GM23248 (cell line): Measurements from ENCODE around the gene SFMBT2. TPM values are rescaled to one million over a fixed set of nuclear protein-coding genes. Genes with fewer than 3 reads are reported as not detected.

Experiments
- DNase-seq: peaks from one replicate; pipeline ENCODE4 v3.0.0-alpha.2; 2015
- H2AFZ ChIP-seq: fragments of 200-600 bp; sonication (generic); 2 replicates; pipeline ENCODE4 v1.6.1; 2016; ENCODE audit warnings: antibody characterized with exemption
- H3F3A ChIP-seq: fragments of 200-600 bp; sonication (generic); 2 replicates; pipeline ENCODE4 v1.6.1; 2016; ENCODE audit warnings: mild to moderate bottlenecking, antibody characterized with exemption, mixed run types; ENCODE audit not compliant: insufficient read depth
- H3K27ac ChIP-seq: fragments of 200-600 bp; sonication (generic); 2 replicates; pipeline ENCODE4 v1.5.1; 2016; ENCODE audit warnings: mild to moderate bottlenecking
- H3K27me3 ChIP-seq: fragments of 200-600 bp; sonication (generic); replicated peaks from 2 replicates; pipeline ENCODE4 v1.6.1; 2016; ENCODE audit warnings: mild to moderate bottlenecking; ENCODE audit not compliant: insufficient read depth
- H3K36me3 ChIP-seq: fragments of 200-600 bp; sonication (generic); 2 replicates; pipeline ENCODE4 v1.6.1; 2016; ENCODE audit warnings: low read depth, mild to moderate bottlenecking
- H3K4me1 ChIP-seq: fragments of 200-600 bp; sonication (generic); 2 replicates; pipeline ENCODE4 v1.6.1; 2016; ENCODE audit warnings: mild to moderate bottlenecking; ENCODE audit not compliant: insufficient read depth
- H3K4me2 ChIP-seq: fragments of 200-600 bp; sonication (generic); one replicate; pipeline ENCODE4 v1.6.1; 2016; ENCODE audit warnings: mild to moderate bottlenecking; ENCODE audit not compliant: unreplicated experiment
- H3K4me3 ChIP-seq: fragments of 200-600 bp; sonication (generic); 2 replicates; pipeline ENCODE4 v1.5.1; 2016; ENCODE audit warnings: mild to moderate bottlenecking
- H3K79me2 ChIP-seq: fragments of 200-600 bp; sonication (generic); 2 replicates; pipeline ENCODE4 v1.6.1; 2016; ENCODE audit warnings: mild to moderate bottlenecking; ENCODE audit not compliant: insufficient read depth
- H3K9ac ChIP-seq: fragments of 200-600 bp; sonication (generic); 2 replicates; pipeline ENCODE4 v1.6.1; 2016; ENCODE audit warnings: mild to moderate bottlenecking
- H3K9me2 ChIP-seq: fragments of 200-600 bp; sonication (generic); 2 replicates; pipeline ENCODE4 v1.6.1; 2016; ENCODE audit warnings: mixed run types, mild to moderate bottlenecking, moderate library complexity; ENCODE audit not compliant: insufficient read depth
- H3K9me3 ChIP-seq: fragments of 200-600 bp; sonication (generic); one replicate; pipeline ENCODE4 v1.6.1; 2017; ENCODE audit warnings: low read depth
- H4K20me1 ChIP-seq: fragments of 200-600 bp; sonication (generic); 2 replicates; pipeline ENCODE4 v1.6.0; 2016; ENCODE audit not compliant: insufficient read depth
- EZH2 ChIP-seq: fragments of 200-600 bp; sonication (generic); IDR thresholded peaks from 2 replicates; pipeline ENCODE4 v1.6.1; 2018; ENCODE audit warnings: antibody characterized with exemption, mild to moderate bottlenecking; ENCODE audit not compliant: insufficient read depth, poor library complexity, severe bottlenecking
- EZH2phosphoT487 ChIP-seq: fragments of 200-600 bp; sonication (generic); IDR thresholded peaks from 2 replicates; pipeline ENCODE4 v1.6.1; 2018; ENCODE audit warnings: antibody characterized with exemption, moderate library complexity, mild to moderate bottlenecking, low read depth; ENCODE audit not compliant: insufficient read depth
- WGBS, 2 experiments: methylation state at CpG; one replicate each; pipeline ENCODE4 v1.1.6; 2015 to 2017; ENCODE audit warnings: low lambda C conversion rate in 2 of 2, low coverage in 1 of 2; ENCODE audit errors: missing lambda C conversion rate in 2 of 2; 5-methylcytosine and 5-hydroxymethylcytosine counted together
- in situ Hi-C: fragments of 300-500 bp; cut with MboI; formaldehyde crosslinking; loops from 2 replicates; pipeline ENCODE4 v1.15.0; 2020
- polyA plus RNA-seq: library from polyadenylated mRNA; unstranded; fragments of >200 nt; fragmentation: Nextera tagmentation; extraction: Ambion mirVana; gene quantifications from 2 replicates; pipeline ENCODE4 v1.2.1, GENCODE V29; 2016
- total RNA-seq: library from RNA; depleted of rRNA; stranded (reverse); fragments of >200 nt; shearing (Covaris generic); gene quantifications from 2 replicates; pipeline ENCODE4 v1.2.3, GENCODE V29; 2014

SFMBT2 gene
- total and polyA plus RNA-seq, 2 experiments from 2014 or later = 0.22 TPM; not detected in 1

DNA sequence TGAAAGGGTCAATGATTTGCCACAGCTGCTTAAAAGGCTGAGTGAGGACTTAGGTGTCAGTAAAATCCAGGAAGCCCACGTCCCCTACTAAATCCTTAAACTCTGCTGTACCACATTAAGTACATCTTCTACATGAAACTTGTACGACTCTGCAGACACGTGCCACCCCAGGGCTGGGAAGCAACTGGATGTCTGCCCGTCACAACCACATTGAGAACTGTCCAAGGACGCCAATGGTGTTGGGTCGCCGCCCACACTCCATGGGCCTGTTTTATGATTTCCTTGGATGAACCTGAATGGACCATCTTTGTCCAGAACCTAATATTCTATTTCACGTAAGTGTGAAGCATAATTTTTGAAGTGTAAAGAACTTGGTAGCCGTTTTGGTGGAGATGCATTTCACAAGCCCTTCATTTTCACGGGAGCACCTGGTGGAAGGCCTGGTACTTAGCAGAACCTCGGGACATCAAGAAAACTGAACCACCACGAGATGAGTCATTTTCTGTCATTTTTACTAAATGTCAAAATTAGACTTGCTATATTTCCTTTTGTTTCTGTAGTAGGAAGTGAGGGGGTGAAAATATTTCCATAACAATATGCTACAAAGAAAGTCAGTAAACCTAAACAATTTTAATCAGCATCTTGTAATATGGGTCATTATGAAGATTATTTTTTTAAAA, 134.9 kb downstream of the SFMBT2 start:
- no peaks in the 10 kb centered on the region for H4K20me1 ChIP-seq
- H3F3A ChIP-seq = no peaks in the 10 kb centered on the region
- no peaks in the 10 kb centered on the region for H3K9me2 ChIP-seq
- H3K4me3 ChIP-seq = no peak overlapping the region
- DNase-seq = no peak
- in situ Hi-C loops = no loop called here
- TF ChIP-seq EZH2 (no peak), EZH2phosphoT487 (no peak)
- no peaks in the 10 kb centered on the region for H3K4me1 ChIP-seq
- no peaks in the 10 kb centered on the region for H3K79me2 ChIP-seq
- no peak overlapping the region for H3K9ac ChIP-seq
- H3K36me3 ChIP-seq = no peaks in the 10 kb centered on the region
- H2AFZ ChIP-seq = no peak overlapping the region
- H3K27ac ChIP-seq = no peak overlapping the region
- WGBS, 2 experiments = 61 to 65% methylated on average over 12 of the region's 12 CpGs
- no peak overlapping the region for H3K4me2 ChIP-seq
- H3K27me3 ChIP-seq = no peaks in the 10 kb centered on the region
- no peaks in the 10 kb centered on the region for H3K9me3 ChIP-seq

GRCh38 chr10:7274293-7274692, 136.5 kb downstream of the SFMBT2 start:
- H3K9ac ChIP-seq = no peak overlapping the region
- no peaks in the 10 kb centered on the region for H3F3A ChIP-seq
- H3K4me1 ChIP-seq = no peaks in the 10 kb centered on the region
- no peaks in the 10 kb centered on the region for H4K20me1 ChIP-seq
- no peaks in the 10 kb centered on the region for H3K36me3 ChIP-seq
- no peak for DNase-seq
- in situ Hi-C loops = no loop called here
- TF ChIP-seq EZH2 (no peak), EZH2phosphoT487 (no peak)
- H3K4me2 ChIP-seq = no peak overlapping the region
- 75 to 78% methylated on average over 2 of the region's 2 CpGs for WGBS, 2 experiments
- H2AFZ ChIP-seq = no peak overlapping the region
- no peak overlapping the region for H3K27ac ChIP-seq
- no peak overlapping the region for H3K4me3 ChIP-seq
- H3K79me2 ChIP-seq = no peaks in the 10 kb centered on the region
- no peaks in the 10 kb centered on the region for H3K9me2 ChIP-seq
- no peaks in the 10 kb centered on the region for H3K27me3 ChIP-seq
- no peaks in the 10 kb centered on the region for H3K9me3 ChIP-seq

DNA sequence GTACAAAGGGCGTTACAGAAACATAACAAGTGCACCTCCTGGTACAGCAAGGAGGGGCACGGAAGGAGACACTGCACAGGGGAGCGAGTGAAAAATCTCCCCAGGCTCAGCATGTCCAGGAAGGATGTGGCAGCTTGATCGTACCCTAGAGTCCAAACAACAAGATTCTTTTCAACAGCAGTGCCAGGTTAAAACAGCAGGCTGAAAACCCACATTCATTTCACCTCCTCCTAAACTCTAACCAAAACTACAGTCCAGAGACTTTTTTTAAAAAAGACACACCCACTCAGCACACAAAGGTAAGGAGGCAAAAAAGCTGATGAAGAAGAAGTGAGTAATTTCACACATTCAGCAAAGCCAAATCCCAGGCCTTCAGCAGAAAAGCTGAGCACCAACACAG, 138.8 kb downstream of the SFMBT2 start:
- H3K9ac ChIP-seq = no peak overlapping the region
- in situ Hi-C loops = no loop called here

GRCh38 chr10:7269988-7270387, 140.8 kb downstream of the SFMBT2 start:
- Histone ChIP-seq H3K4me1 (peaks cover 3% of the 10 kb centered on the region; the same call in 1 of the 2 replicates), H2AFZ (no peak overlapping the region), H3K9me2 (no peaks in the 10 kb centered on the region), H3K4me3 (no peak overlapping the region), H3K9me3 (no peaks in the 10 kb centered on the region), H3K9ac (no peak overlapping the region), H3F3A (no peaks in the 10 kb centered on the region), H3K36me3 (no peaks in the 10 kb centered on the region), H3K27me3 (no peaks in the 10 kb centered on the region), H3K4me2 (no peak overlapping the region), H4K20me1 (no peaks in the 10 kb centered on the region), H3K79me2 (no peaks in the 10 kb centered on the region), H3K27ac (no peak overlapping the region)
- no peak for TF ChIP-seq EZH2
- TF ChIP-seq EZH2phosphoT487 = no peak
- DNase-seq = no peak
- in situ Hi-C loops = no loop called here
- WGBS, 2 experiments = 75 to 79% methylated on average over 5 of the region's 5 CpGs

More for the DNA sequence above, 138.8 kb downstream of the SFMBT2 start:
- Histone ChIP-seq H3F3A (no peaks in the 10 kb centered on the region), H3K4me3 (no peak overlapping the region), H3K9me3 (no peaks in the 10 kb centered on the region), H4K20me1 (no peaks in the 10 kb centered on the region), H2AFZ (no peak overlapping the region), H3K9me2 (no peaks in the 10 kb centered on the region), H3K4me2 (no peak overlapping the region), H3K79me2 (no peaks in the 10 kb centered on the region), H3K27me3 (no peaks in the 10 kb centered on the region), H3K27ac (no peak overlapping the region), H3K36me3 (no peaks in the 10 kb centered on the region), H3K4me1 (no peaks in the 10 kb centered on the region)
- whole genome bisulfite sequencing, 2 experiments = 76 to 81% methylated on average over 4 of the region's 4 CpGs
- DNase-seq = no peak
- TF ChIP-seq EZH2 = no peak
- no peak for TF ChIP-seq EZH2phosphoT487

- H3K27ac ChIP-seq = no peak overlapping the region
- no peak for TF ChIP-seq EZH2
- TF ChIP-seq EZH2phosphoT487 = no peak
- peaks cover 3% of the 10 kb centered on the region; the same call in 1 of the 2 replicates for H3K4me1 ChIP-seq
- no peaks in the 10 kb centered on the region for H3K9me3 ChIP-seq
- no peaks in the 10 kb centered on the region for H3K27me3 ChIP-seq
- no peak overlapping the region for H3K4me2 ChIP-seq
- no peak overlapping the region for H2AFZ ChIP-seq
- H3K79me2 ChIP-seq = no peaks in the 10 kb centered on the region
- 93 to 94% methylated on average over 4 of the region's 4 CpGs for WGBS, 2 experiments
- H4K20me1 ChIP-seq = no peaks in the 10 kb centered on the region
- no peak overlapping the region for H3K4me3 ChIP-seq
- H3F3A ChIP-seq = no peaks in the 10 kb centered on the region
- in situ Hi-C loops = no loop called here
- H3K9ac ChIP-seq = no peak overlapping the region
- H3K36me3 ChIP-seq = no peaks in the 10 kb centered on the region
- DNase-seq = no peak
- no peaks in the 10 kb centered on the region for H3K9me2 ChIP-seq
Measured at GRCh38 chr10:7267142-7267541, 143.7 kb downstream of the SFMBT2 start.
